Mesenchymal stem cell (in vitro differentiated cells and primary cell): Measurements from ENCODE around the gene NSFL1C.

ENCODE experiments used
- DNase-seq: peaks from one replicate; pipeline ENCODE4 v3.0.0-alpha.2; 2013
- H2AFZ ChIP-seq: one replicate; pipeline ENCODE4 v1.6.1; 2013; ENCODE audit warnings: low read depth, mild to moderate bottlenecking, control low read depth, inconsistent platforms, low read length, moderate library complexity
- H2AK5ac ChIP-seq: 2 replicates; pipeline ENCODE4 v1.6.1; 2013; ENCODE audit warnings: low read length, moderate library complexity, mild to moderate bottlenecking, inconsistent platforms; ENCODE audit not compliant: severe bottlenecking
- H2BK120ac ChIP-seq: one replicate; pipeline ENCODE4 v1.6.1; 2013; ENCODE audit warnings: low read depth, mild to moderate bottlenecking, inconsistent platforms, low read length, moderate library complexity
- H2BK12ac ChIP-seq, 2 experiments: one replicate each; pipeline ENCODE4 v1.6.1; 2013; ENCODE audit warnings: inconsistent platforms in 2 of 2, low read length in 2 of 2, mild to moderate bottlenecking in 2 of 2, moderate library complexity in 2 of 2, control low read depth in 1 of 2
- H2BK15ac ChIP-seq: one replicate; pipeline ENCODE4 v1.6.1; 2013; ENCODE audit warnings: mild to moderate bottlenecking, low read depth, inconsistent platforms; ENCODE audit not compliant: poor library complexity, severe bottlenecking
- H2BK5ac ChIP-seq: 2 replicates; pipeline ENCODE4 v1.6.1; 2013; ENCODE audit warnings: low read depth, mild to moderate bottlenecking, low read length, control low read depth, inconsistent platforms; ENCODE audit not compliant: poor library complexity, severe bottlenecking
- H3K14ac ChIP-seq, 2 experiments: one replicate each; pipeline ENCODE4 v1.6.1; 2013; ENCODE audit warnings: inconsistent platforms in 2 of 2, low read length in 2 of 2, control low read depth in 1 of 2, mild to moderate bottlenecking in 1 of 2, moderate library complexity in 1 of 2
- H3K18ac ChIP-seq, 2 experiments: one replicate each; pipeline ENCODE4 v1.6.1; 2013; ENCODE audit warnings: inconsistent platforms in 2 of 2, low read length in 2 of 2, control low read depth in 1 of 2, low read depth in 1 of 2, mild to moderate bottlenecking in 1 of 2
- H3K23ac ChIP-seq, 2 experiments: one replicate each; pipeline ENCODE4 v1.6.1; 2013; ENCODE audit warnings: inconsistent platforms in 2 of 2, low read length in 2 of 2, mild to moderate bottlenecking in 2 of 2, moderate library complexity in 2 of 2, control low read depth in 1 of 2
- H3K27ac ChIP-seq: 2 replicates; pipeline ENCODE4 v1.5.1; 2013; ENCODE audit warnings: mild to moderate bottlenecking, moderate library complexity, low read length, control low read depth, inconsistent platforms; ENCODE audit not compliant: poor library complexity, severe bottlenecking
- H3K27me3 ChIP-seq, 2 experiments: 2 replicates each; pipeline versions ENCODE4 v1.6.1 to v1.7.0; 2013; ENCODE audit warnings: low read length in 2 of 2, mild to moderate bottlenecking in 2 of 2, moderate library complexity in 2 of 2, control low read depth in 1 of 2, inconsistent platforms in 1 of 2; ENCODE audit not compliant: control insufficient read depth in 1 of 2, insufficient read depth in 1 of 2
- H3K36me3 ChIP-seq, 2 experiments: 2 replicates each; pipeline versions ENCODE4 v1.6.1 to v1.7.0; 2013; ENCODE audit warnings: low read length in 2 of 2, control low read depth in 1 of 2, inconsistent platforms in 1 of 2, low read depth in 1 of 2, mild to moderate bottlenecking in 1 of 2; ENCODE audit not compliant: insufficient read depth in 2 of 2, control insufficient read depth in 1 of 2
- H3K4ac ChIP-seq, 2 experiments: one replicate each; pipeline ENCODE4 v1.6.1; 2013; ENCODE audit warnings: inconsistent platforms in 2 of 2, low read length in 2 of 2, mild to moderate bottlenecking in 2 of 2, moderate library complexity in 2 of 2, control low read depth in 1 of 2, low read depth in 1 of 2
- H3K4me1 ChIP-seq: 2 replicates; pipeline ENCODE4 v1.6.1; 2013; ENCODE audit warnings: low read depth, low read length, control low read depth; ENCODE audit not compliant: control insufficient read depth, insufficient read depth
- H3K4me2 ChIP-seq: 2 replicates; pipeline ENCODE4 v1.6.1; 2013; ENCODE audit warnings: low read length, mild to moderate bottlenecking, inconsistent platforms; ENCODE audit not compliant: poor library complexity, severe bottlenecking
- H3K4me3 ChIP-seq, 2 experiments: 2 replicates each; pipeline versions ENCODE4 v1.5.1 to v1.7.0; 2013; ENCODE audit warnings: low read length in 2 of 2, mild to moderate bottlenecking in 2 of 2, control low read depth in 1 of 2, low read depth in 1 of 2; ENCODE audit not compliant: insufficient read depth in 1 of 2
- H3K79me1 ChIP-seq: replicated peaks from 2 replicates; pipeline ENCODE4 v1.6.1; 2013; ENCODE audit warnings: mild to moderate bottlenecking, control low read depth, low read length, inconsistent platforms; ENCODE audit not compliant: poor library complexity, severe bottlenecking
- H3K9ac ChIP-seq: 2 replicates; pipeline ENCODE4 v1.7.0; 2013; ENCODE audit warnings: mild to moderate bottlenecking, low read length, moderate library complexity
- H3K9me3 ChIP-seq: 2 replicates; pipeline ENCODE4 v1.7.0; 2013; ENCODE audit warnings: mild to moderate bottlenecking, low read length; ENCODE audit not compliant: control insufficient read depth
- H4K8ac ChIP-seq: one replicate; pipeline ENCODE4 v1.6.1; 2013; ENCODE audit warnings: inconsistent platforms, mild to moderate bottlenecking, low read length, moderate library complexity
- H4K91ac ChIP-seq: one replicate; pipeline ENCODE4 v1.6.1; 2013; ENCODE audit warnings: mild to moderate bottlenecking, low read length, inconsistent platforms
- WGBS: methylation state at CpG from one replicate; pipeline ENCODE4 v1.1.7; 2013; ENCODE audit warnings: mixed read lengths; 5-methylcytosine and 5-hydroxymethylcytosine counted together

NSFL1C gene

GRCh38 chr20:1415667-1416468 is 50.8 kb downstream of the NSFL1C start:
- H3K79me1 ChIP-seq, result no peaks in the 10 kb centered on the region
- H3K14ac ChIP-seq, result no peak overlapping the region
- peaks cover 16% of the 10 kb centered on the region for H3K4me1 ChIP-seq
- H3K27me3 ChIP-seq, result no peaks in the 10 kb centered on the region
- peak overlapping the region; percentile 72 for H4K91ac ChIP-seq
- H4K8ac ChIP-seq, result peak overlapping the region; percentile 27
- no peak overlapping the region for H2BK5ac ChIP-seq
- H2BK120ac ChIP-seq, result peak overlapping the region; percentile 66
- peak overlapping the region; percentile 56 to 80 for H3K18ac ChIP-seq
- peak overlapping the region; percentile 18 for H2BK15ac ChIP-seq
- DNase-seq, result peak; percentile 99
- H3K4ac ChIP-seq, result peak overlapping the region; percentile 14 to 39
- no peak overlapping the region for H3K4me3 ChIP-seq
- peak overlapping the region; percentile 36 for H2AK5ac ChIP-seq
- H2BK12ac ChIP-seq, result peak overlapping the region; percentile 78 to 86
- H3K36me3 ChIP-seq, result no peaks in the 10 kb centered on the region
- H3K4me2 ChIP-seq, result no peak overlapping the region
- peaks cover 11% of the 10 kb centered on the region for H3K9me3 ChIP-seq
- 35% methylated on average over 8 of the region's 8 CpGs for WGBS
- H3K9ac ChIP-seq, result peak overlapping the region; percentile 62
- H3K23ac ChIP-seq, result no peak overlapping the region
- H2AFZ ChIP-seq, result peak overlapping the region; percentile 15
- H3K27ac ChIP-seq, result peak overlapping the region; percentile 48

DNA sequence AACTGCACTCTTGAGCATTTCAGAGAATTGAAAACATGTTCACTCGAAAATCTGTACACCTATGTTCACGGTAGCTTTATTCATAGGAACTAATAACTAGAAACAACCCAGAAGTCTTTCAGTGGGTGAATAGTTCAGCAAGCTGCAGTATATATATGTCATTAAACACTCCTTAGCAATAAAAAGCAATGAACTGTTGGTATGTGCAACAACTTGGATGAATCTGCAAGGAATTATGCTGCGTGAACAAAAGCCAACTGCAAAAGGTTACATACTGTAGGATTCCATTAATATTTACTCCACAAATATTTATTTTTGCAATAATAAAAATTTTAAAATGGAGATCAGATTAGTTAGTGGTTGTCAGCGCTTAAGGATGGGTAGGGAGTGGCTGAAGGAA is 51.7 kb downstream of the NSFL1C start:
- no peak overlapping the region for H3K4ac ChIP-seq
- no peak overlapping the region for H3K14ac ChIP-seq
- peaks cover 16% of the 10 kb centered on the region for H3K4me1 ChIP-seq
- no peak overlapping the region for H3K23ac ChIP-seq
- no peak overlapping the region for H3K9ac ChIP-seq
- H2AFZ ChIP-seq, result no peak overlapping the region
- no peak overlapping the region for H2BK15ac ChIP-seq
- H4K91ac ChIP-seq, result no peak overlapping the region
- 67% methylated on average over 2 of the region's 4 CpGs for WGBS
- H2BK120ac ChIP-seq, result no peak overlapping the region
- no peak for DNase-seq
- H3K36me3 ChIP-seq, result no peaks in the 10 kb centered on the region
- H3K79me1 ChIP-seq, result no peaks in the 10 kb centered on the region
- H3K4me3 ChIP-seq, result no peak overlapping the region
- H2AK5ac ChIP-seq, result no peak overlapping the region
- H2BK5ac ChIP-seq, result no peak overlapping the region
- no peaks in the 10 kb centered on the region for H3K27me3 ChIP-seq
- peak overlapping the region; percentile 16 for H3K27ac ChIP-seq
- H3K18ac ChIP-seq, result no peak overlapping the region
- peaks cover 4% of the 10 kb centered on the region for H3K9me3 ChIP-seq
- H2BK12ac ChIP-seq, result no peak overlapping the region
- no peak overlapping the region for H4K8ac ChIP-seq
- H3K4me2 ChIP-seq, result no peak overlapping the region

DNA sequence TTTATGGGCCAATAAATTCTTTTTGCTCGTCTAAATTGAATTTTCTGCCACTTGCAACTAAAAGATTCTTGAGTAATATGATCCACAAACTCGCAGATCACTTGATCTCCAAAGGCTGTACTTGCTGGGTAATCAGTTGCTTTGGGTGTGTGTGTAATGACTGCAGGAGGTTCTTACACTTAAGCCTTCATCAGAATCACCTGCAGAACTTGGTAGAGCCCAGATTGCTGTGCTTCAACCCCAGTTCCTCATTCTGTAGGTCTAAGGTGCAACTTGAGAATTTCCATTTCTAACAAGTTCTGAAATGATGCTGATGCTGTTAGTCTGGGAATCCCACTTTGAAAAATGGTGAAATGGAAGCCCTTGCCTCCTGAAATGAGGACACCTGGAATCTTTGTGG is 60.8 kb downstream of the NSFL1C start:
- no peak overlapping the region for H2BK5ac ChIP-seq
- H2BK15ac ChIP-seq, result no peak overlapping the region
- no peaks in the 10 kb centered on the region for H3K27me3 ChIP-seq
- H3K9ac ChIP-seq, result no peak overlapping the region
- no peaks in the 10 kb centered on the region for H3K79me1 ChIP-seq
- H3K4ac ChIP-seq, result no peak overlapping the region
- H2BK120ac ChIP-seq, result no peak overlapping the region
- no peak overlapping the region for H3K4me3 ChIP-seq
- no peak overlapping the region for H2AFZ ChIP-seq
- H3K4me1 ChIP-seq, result no peaks in the 10 kb centered on the region
- H3K27ac ChIP-seq, result no peak overlapping the region
- H3K14ac ChIP-seq, result no peak overlapping the region
- no peak overlapping the region for H3K23ac ChIP-seq
- no peak overlapping the region for H4K91ac ChIP-seq
- H3K18ac ChIP-seq, result no peak overlapping the region
- H3K4me2 ChIP-seq, result no peak overlapping the region
- H2BK12ac ChIP-seq, result no peak overlapping the region
- no peak overlapping the region for H4K8ac ChIP-seq
- H2AK5ac ChIP-seq, result no peak overlapping the region
- 75% methylated on average over 2 of the region's 2 CpGs for WGBS
- H3K9me3 ChIP-seq, result no peaks in the 10 kb centered on the region
- H3K36me3 ChIP-seq, result no peaks in the 10 kb centered on the region
- DNase-seq, result no peak

DNA sequence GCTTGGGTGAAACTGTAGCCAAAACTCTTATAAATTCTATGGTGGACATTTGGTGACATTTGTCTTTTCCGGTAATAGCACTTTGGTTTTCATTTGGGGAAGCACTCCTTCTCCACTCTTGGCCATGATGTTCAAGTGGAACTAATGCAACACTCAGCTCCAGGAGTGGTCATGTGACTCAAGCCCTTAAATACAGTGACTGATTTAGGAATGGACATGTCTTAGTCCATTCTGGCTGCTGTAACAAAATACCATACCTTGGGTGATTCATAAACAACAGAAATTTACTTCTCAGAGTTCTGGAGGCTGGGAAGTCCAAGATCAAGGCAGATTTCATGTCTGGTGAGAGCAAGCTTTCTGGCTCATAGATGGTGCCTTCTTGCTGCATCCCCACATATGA is 63.0 kb downstream of the NSFL1C start:
- no peak overlapping the region for H3K23ac ChIP-seq
- H4K91ac ChIP-seq, result no peak overlapping the region
- 50% methylated on average over 1 of the region's 1 CpG for WGBS
- no peaks in the 10 kb centered on the region for H3K79me1 ChIP-seq
- H2BK12ac ChIP-seq, result peak overlapping the region in 1 of 2 experiments; percentile 45
- no peaks in the 10 kb centered on the region for H3K27me3 ChIP-seq
- H4K8ac ChIP-seq, result no peak overlapping the region
- no peaks in the 10 kb centered on the region for H3K36me3 ChIP-seq
- DNase-seq, result no peak
- no peak overlapping the region for H3K9ac ChIP-seq
- no peak overlapping the region for H2BK15ac ChIP-seq
- no peak overlapping the region for H3K4ac ChIP-seq
- no peak overlapping the region for H3K27ac ChIP-seq
- H2AFZ ChIP-seq, result no peak overlapping the region
- H3K4me3 ChIP-seq, result no peak overlapping the region
- no peak overlapping the region for H2BK5ac ChIP-seq
- H3K18ac ChIP-seq, result no peak overlapping the region
- peaks cover 4% of the 10 kb centered on the region for H3K4me1 ChIP-seq
- H3K4me2 ChIP-seq, result no peak overlapping the region
- no peak overlapping the region for H2BK120ac ChIP-seq
- H3K9me3 ChIP-seq, result no peaks in the 10 kb centered on the region
- H2AK5ac ChIP-seq, result no peak overlapping the region
- no peak overlapping the region for H3K14ac ChIP-seq
